Heart right ventricle (tissue), 16 donors: ENCODE data around the gene FTO. TPM values are rescaled to one million over a fixed set of nuclear protein-coding genes. Genes with fewer than 3 reads are reported as not detected.

Experiments
- ATAC-seq, 8 donors: fragments of 200-7000 bp; cut with Tn5 transposase; one replicate each; pipeline ENCODE4 v1.9.1; 2020; ENCODE audit warnings: mild to moderate bottlenecking in 8 of 8, moderate library complexity in 8 of 8, moderate number of reproducible peaks in 1 of 8
- DNase-seq, 2 donors: peaks; one replicate each; pipeline ENCODE4 v3.0.0-alpha.2; 2020
- H3K27ac ChIP-seq, 10 donors: fragments of 200-600 bp; sonication (generic) in 2 of 10; one replicate each; pipeline versions ENCODE4 v1.5.0 to v1.8.0; 2020 to 2022; ENCODE audit warnings: mild to moderate bottlenecking in 3 of 10
- H3K27me3 ChIP-seq, 7 donors: fragments of 200-600 bp; one replicate each; pipeline ENCODE4 v1.8.0; 2021 to 2022; ENCODE audit warnings: mild to moderate bottlenecking in 2 of 7
- H3K36me3 ChIP-seq, 9 donors: fragments of 200-600 bp; sonication (generic) in 1 of 9; one replicate each; pipeline versions ENCODE4 v1.5.0 to v1.8.0; 2020 to 2022; ENCODE audit warnings: mild to moderate bottlenecking in 2 of 9
- H3K4me1 ChIP-seq, 9 donors: fragments of 200-600 bp; sonication (generic) in 1 of 9; one replicate each; pipeline versions ENCODE4 v1.5.0 to v1.8.0; 2020 to 2022; ENCODE audit warnings: mild to moderate bottlenecking in 4 of 9
- H3K4me3 ChIP-seq, 10 donors: fragments of 200-600 bp; sonication (generic) in 2 of 10; one replicate each; pipeline versions ENCODE4 v1.5.0 to v1.8.0; 2020 to 2022; ENCODE audit warnings: mild to moderate bottlenecking in 7 of 10, moderate library complexity in 2 of 10
- H3K9me3 ChIP-seq, 11 donors: fragments of 200-600 bp in 10 of 11; sonication (generic) in 2 of 11; one replicate each; pipeline versions ENCODE4 v1.5.0 to v1.8.0; 2013 to 2022; ENCODE audit warnings: mild to moderate bottlenecking in 2 of 11, control low read depth in 1 of 11, moderate library complexity in 1 of 11
- CTCF ChIP-seq, 9 donors: fragments of 200-600 bp; sonication (generic) in 2 of 9; IDR thresholded peaks; one replicate each; pipeline versions ENCODE4 v1.5.0 to v1.8.0; 2021 to 2022; ENCODE audit warnings: antibody characterized with exemption in 9 of 9, mild to moderate bottlenecking in 5 of 9, moderate library complexity in 1 of 9
- WGBS, 2 donors: extraction: QIAGEN DNeasy Blood & Tissue Kit; methylation state at CpG; one replicate each; pipeline ENCODE4 v1.1.7; 2013; ENCODE audit warnings: inconsistent platforms in 1 of 2; 5-methylcytosine and 5-hydroxymethylcytosine counted together
- intact Hi-C, 10 donors: fragments of 100-400 bp; cut with DNase I; formaldehyde crosslinking; loops; one replicate each; pipeline versions ENCODE4 v1.11.1 to v1.14.2; 2022
- polyA plus RNA-seq, 2 donors: library from polyadenylated mRNA; stranded (reverse); fragments of 200-250 nt; gene quantifications; one replicate each; pipeline ENCODE4 v1.2.3, GENCODE V29; 2013
- total RNA-seq, 10 donors: library from RNA; stranded (reverse); fragmentation: NEBNext Ultra II Directional in 3 of 10; extraction: Animal tissue kit (Norgen Biotek cat#: 25700) in 3 of 10; gene quantifications; one replicate each; pipeline versions ENCODE4 v1.2.1 to v1.2.4, GENCODE V29; 2021 to 2023
- donor health status: Arrhythmogenic right ventricular cardiomyopathy.
- donor health status: ischemic (EF 13 %, LVEDD 7.1; RV severe dilation, severe dysfunction).
- donor health status: healthy with polysubstance abuse.
- donor health status: DM: no; HTN: yes; CAD: no.
- donor health status: DM: no; HTN: no; CAD: no.
- donor health status: ischemic (EF 25% LVEDD 6.9; RV normal size, moderate dysfunction).
- donor health status: ischemic (EF 25% LVEDD 5.7; RV mildly dilated, moderate dysfunction).
- donor health status: healthy.
- donor health status: DM: yes; HTN: yes; CAD: no.
- donor health status: Ischemic cardiomyopathy.
- donor health status: ischemic (EF 35%, LVEDD 5.7; RV mildly dilated, moderate dysfunction).
- donor health status: nonischemic (EF 11% LVEDD 7.7; RV severe dilation, severe dysfunction).
- donor health status: DM: yes; HTN: yes; CAD: no.
- donor health status: PGD.
- donor health status: ischemic (EF 29% LVEDD 5.4; RV normal size, mild dysfunction).
- donor health status: nonischemic (EF 23%, LVEDD 6.1; RV moderate dilation, normal function).

The FTO gene
- total and polyA plus RNA-seq, 12 donors, result 8.5 to 103 (median 90.0) TPM

- DNase-seq, result peak in 1 of 2 donors; percentile 22
- TF ChIP-seq CTCF (IDR thresholded peaks at IDR 0.05), result no peak
- Histone ChIP-seq H3K9me3 (no peaks in the 10 kb centered on the region), H3K36me3 (no peaks in the 10 kb centered on the region), H3K4me3 (no peak overlapping the region), H3K4me1 (peaks cover 0 to 22% (median 6%) of the 10 kb centered on the region in 9 donors), H3K27me3 (no peaks in the 10 kb centered on the region), H3K27ac (peak overlapping the region in 1 of 10 donors; percentile 14)
- intact Hi-C loops, result no loop called here
- ATAC-seq, result peak; percentile 34 to 87 (median 72)
- 77 to 79% methylated on average over 4 of the region's 4 CpGs for WGBS, 2 donors
These were observed 362.6 kb downstream of the FTO start for GRCh38 chr16:54066451-54067105.

GRCh38 chr16:54067322-54068065, 363.5 kb downstream of the FTO start:
- peaks cover 0 to 19% (median 5%) of the 10 kb centered on the region in 9 donors for H3K4me1 ChIP-seq
- DNase-seq, result no peak
- H3K27me3 ChIP-seq, result no peaks in the 10 kb centered on the region
- no peak for TF ChIP-seq CTCF (IDR thresholded peaks at IDR 0.05)
- intact Hi-C loops, result no loop called here
- H3K4me3 ChIP-seq, result no peak overlapping the region
- no peaks in the 10 kb centered on the region for H3K9me3 ChIP-seq
- 96 to 97% methylated on average over 8 of the region's 8 CpGs for WGBS, 2 donors
- no peaks in the 10 kb centered on the region for H3K36me3 ChIP-seq
- no peak for ATAC-seq
- no peak overlapping the region for H3K27ac ChIP-seq

- ATAC-seq, result no peak
- H3K4me3 ChIP-seq, result no peak overlapping the region
These were observed 364.3 kb downstream of the FTO start for GRCh38 chr16:54068212-54068611.

More at GRCh38 chr16:54068212-54068611, 364.3 kb downstream of the FTO start:
- intact Hi-C loops, result no loop called here
- Histone ChIP-seq H3K27ac (no peak overlapping the region), H3K36me3 (no peaks in the 10 kb centered on the region), H3K9me3 (no peaks in the 10 kb centered on the region), H3K27me3 (no peaks in the 10 kb centered on the region), H3K4me1 (peaks cover 0 to 13% (median 4%) of the 10 kb centered on the region in 9 donors)
- DNase-seq, result no peak
- WGBS, 2 donors, result 96 to 99% methylated on average over 2 of the region's 2 CpGs
- no peak for TF ChIP-seq CTCF (IDR thresholded peaks at IDR 0.05)
